Measurements from ENCODE around the gene LCN15. TPM values are rescaled to one million over a fixed set of nuclear protein-coding genes. Genes with fewer than 3 reads are reported as not detected.
A peak's percentile ranks its signal among the peaks of the same experiment; 100 is the strongest.

The LCN15 gene
- total RNA-seq, 4 donors from 2014 or later = not detected

- TF ChIP-seq, protein P1, sequence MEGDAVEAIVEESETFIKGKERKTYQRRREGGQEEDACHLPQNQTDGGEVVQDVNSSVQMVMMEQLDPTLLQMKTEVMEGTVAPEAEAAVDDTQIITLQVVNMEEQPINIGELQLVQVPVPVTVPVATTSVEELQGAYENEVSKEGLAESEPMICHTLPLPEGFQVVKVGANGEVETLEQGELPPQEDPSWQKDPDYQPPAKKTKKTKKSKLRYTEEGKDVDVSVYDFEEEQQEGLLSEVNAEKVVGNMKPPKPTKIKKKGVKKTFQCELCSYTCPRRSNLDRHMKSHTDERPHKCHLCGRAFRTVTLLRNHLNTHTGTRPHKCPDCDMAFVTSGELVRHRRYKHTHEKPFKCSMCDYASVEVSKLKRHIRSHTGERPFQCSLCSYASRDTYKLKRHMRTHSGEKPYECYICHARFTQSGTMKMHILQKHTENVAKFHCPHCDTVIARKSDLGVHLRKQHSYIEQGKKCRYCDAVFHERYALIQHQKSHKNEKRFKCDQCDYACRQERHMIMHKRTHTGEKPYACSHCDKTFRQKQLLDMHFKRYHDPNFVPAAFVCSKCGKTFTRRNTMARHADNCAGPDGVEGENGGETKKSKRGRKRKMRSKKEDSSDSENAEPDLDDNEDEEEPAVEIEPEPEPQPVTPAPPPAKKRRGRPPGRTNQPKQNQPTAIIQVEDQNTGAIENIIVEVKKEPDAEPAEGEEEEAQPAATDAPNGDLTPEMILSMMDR (IDR thresholded peaks at IDR 0.05) = no peak
- TF ChIP-seq POLR2AphosphoS5 (IDR thresholded peaks at IDR 0.05) (no peak), POLR2A (IDR thresholded peaks at IDR 0.05) (no peak), EP300 (IDR thresholded peaks at IDR 0.05) (no peak)
- Histone ChIP-seq H3K36me3 (peaks cover 0 to 61% of the 10 kb centered on the region in 2 donors), H3K4me3 (no peak overlapping the region), H3K27me3 (no peaks in the 10 kb centered on the region), H3K4me1 (peaks cover 0 to 91% (median 47%) of the 10 kb centered on the region in 3 donors), H3K27ac (no peak overlapping the region), H3K9me3 (no peaks in the 10 kb centered on the region)
- no CpG with 5 or more reads among the region's 24 CpGs for WGBS, 2 donors (ENCODE audit: low coverage in 1 of 2)
- ATAC-seq = no peak
Measured at GRCh38 chr9:136722969-136723356, 41.4 kb downstream of the LCN15 start.

DNA sequence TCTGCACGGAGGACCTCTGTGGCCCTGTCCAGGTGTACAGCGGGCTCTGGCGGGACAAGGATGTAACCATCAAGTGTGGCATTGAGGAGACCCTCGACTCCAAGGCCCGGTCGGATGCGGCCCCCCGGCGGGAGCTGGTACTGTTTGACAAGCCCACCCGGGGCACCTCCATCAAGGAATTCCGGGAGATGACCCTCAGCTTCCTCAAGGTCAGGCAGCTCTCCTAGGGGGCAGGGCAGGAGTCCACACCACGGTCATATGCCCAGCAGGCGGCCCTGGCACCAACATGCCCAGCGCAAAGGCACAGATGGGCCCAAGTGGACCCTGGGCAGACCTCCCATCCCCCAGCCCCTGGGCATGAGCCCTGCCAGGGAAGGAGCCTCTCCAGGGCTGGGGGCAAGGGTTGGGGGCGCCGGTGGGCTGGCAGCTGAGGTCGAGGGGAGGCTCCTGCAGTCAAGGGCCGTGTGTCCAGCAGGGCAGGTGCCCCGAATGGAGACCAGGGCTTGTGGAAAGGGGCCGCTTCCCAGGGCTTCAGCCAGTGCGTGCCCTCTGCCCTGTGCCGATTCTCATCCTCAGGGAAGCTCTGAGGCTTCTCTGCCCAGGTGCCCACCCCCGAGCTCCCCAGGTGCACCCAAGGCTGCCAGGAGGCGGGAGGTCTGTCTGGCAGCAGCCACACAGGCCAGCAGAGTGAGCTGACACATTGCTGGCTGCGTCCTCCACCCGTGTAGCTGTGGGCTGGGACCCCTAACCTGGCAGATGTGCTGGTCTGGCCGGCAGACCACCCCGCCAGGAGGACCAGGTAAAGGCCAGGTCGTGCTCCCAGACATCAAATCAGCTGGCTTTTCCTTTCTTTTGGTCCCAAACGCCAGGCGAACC lies 42.0 kb downstream of the LCN15 start:
- peaks cover 0 to 61% of the 10 kb centered on the region in 2 donors for H3K36me3 ChIP-seq
- no CpG with 5 or more reads among the region's 31 CpGs for WGBS, 2 donors (ENCODE audit: low coverage in 1 of 2)
- H3K9me3 ChIP-seq = no peaks in the 10 kb centered on the region

GRCh38 chr9:136721339-136722092 lies 42.8 kb downstream of the LCN15 start:
- Histone ChIP-seq H3K4me1 (peaks cover 0 to 80% (median 38%) of the 10 kb centered on the region in 3 donors), H3K27ac (peak overlapping the region in 3 of 4 donors; percentile 52 to 59 (median 58)), H3K4me3 (no peak overlapping the region), H3K27me3 (peaks cover 7% of the 10 kb centered on the region), H3K36me3 (peaks cover 0 to 58% of the 10 kb centered on the region in 2 donors), H3K9me3 (no peaks in the 10 kb centered on the region)
- no peak for TF ChIP-seq EP300 (IDR thresholded peaks at IDR 0.05)
- TF ChIP-seq POLR2AphosphoS5 (IDR thresholded peaks at IDR 0.05) = no peak
- no peak for TF ChIP-seq POLR2A (IDR thresholded peaks at IDR 0.05)
- TF ChIP-seq, protein P1 (IDR thresholded peaks at IDR 0.05) = no peak
- ATAC-seq = peak; percentile 38
- 58% methylated on average over 8 of the region's 30 CpGs; no CpG with 5 or more reads in 1 of the 2 donors for WGBS, 2 donors (ENCODE audit: low coverage in 1 of 2)

More for the DNA sequence above, 42.0 kb downstream of the LCN15 start:
- Histone ChIP-seq H3K4me1 (peaks cover 0 to 88% (median 46%) of the 10 kb centered on the region in 3 donors), H3K27me3 (peaks cover 3% of the 10 kb centered on the region), H3K27ac (peak overlapping the region in 3 of 4 donors; percentile 52 to 59 (median 58)), H3K4me3 (no peak overlapping the region)
- no peak for ATAC-seq
- TF ChIP-seq, protein P1 (IDR thresholded peaks at IDR 0.05) = no peak
- no peak for TF ChIP-seq POLR2AphosphoS5 (IDR thresholded peaks at IDR 0.05)
- TF ChIP-seq EP300 (IDR thresholded peaks at IDR 0.05) = no peak
- TF ChIP-seq POLR2A (IDR thresholded peaks at IDR 0.05) = no peak

GRCh38 chr9:136720898-136721338 lies 43.4 kb downstream of the LCN15 start:
- H3K27ac ChIP-seq = peak overlapping the region in 3 of 4 donors; percentile 52 to 59 (median 58)
- H3K4me3 ChIP-seq = no peak overlapping the region
- no peak for ATAC-seq
- peaks cover 7% of the 10 kb centered on the region for H3K27me3 ChIP-seq
- TF ChIP-seq EP300 (IDR thresholded peaks at IDR 0.05) = no peak
- TF ChIP-seq, protein P1 (IDR thresholded peaks at IDR 0.05) = no peak
- TF ChIP-seq POLR2AphosphoS5 (IDR thresholded peaks at IDR 0.05) = no peak
- no peak for TF ChIP-seq POLR2A (IDR thresholded peaks at IDR 0.05)
- WGBS, 2 donors (ENCODE audit: low coverage in 1 of 2) = no CpG with 5 or more reads among the region's 11 CpGs
- H3K36me3 ChIP-seq = peaks cover 0 to 52% of the 10 kb centered on the region in 2 donors
- peaks cover 0 to 74% (median 32%) of the 10 kb centered on the region in 3 donors for H3K4me1 ChIP-seq
- no peaks in the 10 kb centered on the region for H3K9me3 ChIP-seq

Data from gastroesophageal sphincter (tissue), 4 donors.